Measurements from ENCODE around the gene TOM1L2. TPM values are rescaled to one million over a fixed set of nuclear protein-coding genes. Genes with fewer than 3 reads are reported as not detected.
A peak's percentile ranks its signal among the peaks of the same experiment; 100 is the strongest.
"Not testable (repeated sequence)": the region's sequence is repeated elsewhere in the genome, so short reads cannot be mapped to it uniquely, and the experiment has no call there.

Gene TOM1L2
- total and polyA plus RNA-seq, 2 experiments from 2014 or later: 46.4 to 145 TPM

GRCh38 chr17:17919169-17920107, 52.8 kb downstream of the TOM1L2 start:
- peaks cover 29% of the 10 kb centered on the region for H3K4me1 ChIP-seq (ENCODE audit: low read depth)
- no peaks in the 10 kb centered on the region for H3K9me3 ChIP-seq (ENCODE audit: low read depth)
- H3K4me3 ChIP-seq: no peak overlapping the region
- no peaks in the 10 kb centered on the region for H3K36me3 ChIP-seq
- no peak overlapping the region for H3K27ac ChIP-seq
- H3K27me3 ChIP-seq: peaks cover 4% of the 10 kb centered on the region
- TF ChIP-seq, protein P1, sequence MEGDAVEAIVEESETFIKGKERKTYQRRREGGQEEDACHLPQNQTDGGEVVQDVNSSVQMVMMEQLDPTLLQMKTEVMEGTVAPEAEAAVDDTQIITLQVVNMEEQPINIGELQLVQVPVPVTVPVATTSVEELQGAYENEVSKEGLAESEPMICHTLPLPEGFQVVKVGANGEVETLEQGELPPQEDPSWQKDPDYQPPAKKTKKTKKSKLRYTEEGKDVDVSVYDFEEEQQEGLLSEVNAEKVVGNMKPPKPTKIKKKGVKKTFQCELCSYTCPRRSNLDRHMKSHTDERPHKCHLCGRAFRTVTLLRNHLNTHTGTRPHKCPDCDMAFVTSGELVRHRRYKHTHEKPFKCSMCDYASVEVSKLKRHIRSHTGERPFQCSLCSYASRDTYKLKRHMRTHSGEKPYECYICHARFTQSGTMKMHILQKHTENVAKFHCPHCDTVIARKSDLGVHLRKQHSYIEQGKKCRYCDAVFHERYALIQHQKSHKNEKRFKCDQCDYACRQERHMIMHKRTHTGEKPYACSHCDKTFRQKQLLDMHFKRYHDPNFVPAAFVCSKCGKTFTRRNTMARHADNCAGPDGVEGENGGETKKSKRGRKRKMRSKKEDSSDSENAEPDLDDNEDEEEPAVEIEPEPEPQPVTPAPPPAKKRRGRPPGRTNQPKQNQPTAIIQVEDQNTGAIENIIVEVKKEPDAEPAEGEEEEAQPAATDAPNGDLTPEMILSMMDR (IDR thresholded peaks at IDR 0.05; ENCODE audit: low read depth, low read length): peak; percentile 84
- DNase-seq (ENCODE audit: low read depth in 1 of 2, low spot score in 1 of 2): peak; percentile 79 to 83

GRCh38 chr17:17917394-17917793, 54.8 kb downstream of the TOM1L2 start:
- Histone ChIP-seq H3K36me3 (no peaks in the 10 kb centered on the region), H3K4me1 (ENCODE audit: low read depth) (peaks cover 22% of the 10 kb centered on the region), H3K4me3 (no peak overlapping the region), H3K27ac (no peak overlapping the region), H3K27me3 (peaks cover 6% of the 10 kb centered on the region), H3K9me3 (ENCODE audit: low read depth) (no peaks in the 10 kb centered on the region)
- DNase-seq (ENCODE audit: low read depth in 1 of 2, low spot score in 1 of 2): no peak
- TF ChIP-seq, protein P1 (IDR thresholded peaks at IDR 0.05; ENCODE audit: low read depth, low read length): no peak

GRCh38 chr17:17915183-17915582, 57.0 kb downstream of the TOM1L2 start:
- TF ChIP-seq, protein P1 (IDR thresholded peaks at IDR 0.05; ENCODE audit: low read depth, low read length): no peak
- no peak for DNase-seq (ENCODE audit: low read depth in 1 of 2, low spot score in 1 of 2)

DNA sequence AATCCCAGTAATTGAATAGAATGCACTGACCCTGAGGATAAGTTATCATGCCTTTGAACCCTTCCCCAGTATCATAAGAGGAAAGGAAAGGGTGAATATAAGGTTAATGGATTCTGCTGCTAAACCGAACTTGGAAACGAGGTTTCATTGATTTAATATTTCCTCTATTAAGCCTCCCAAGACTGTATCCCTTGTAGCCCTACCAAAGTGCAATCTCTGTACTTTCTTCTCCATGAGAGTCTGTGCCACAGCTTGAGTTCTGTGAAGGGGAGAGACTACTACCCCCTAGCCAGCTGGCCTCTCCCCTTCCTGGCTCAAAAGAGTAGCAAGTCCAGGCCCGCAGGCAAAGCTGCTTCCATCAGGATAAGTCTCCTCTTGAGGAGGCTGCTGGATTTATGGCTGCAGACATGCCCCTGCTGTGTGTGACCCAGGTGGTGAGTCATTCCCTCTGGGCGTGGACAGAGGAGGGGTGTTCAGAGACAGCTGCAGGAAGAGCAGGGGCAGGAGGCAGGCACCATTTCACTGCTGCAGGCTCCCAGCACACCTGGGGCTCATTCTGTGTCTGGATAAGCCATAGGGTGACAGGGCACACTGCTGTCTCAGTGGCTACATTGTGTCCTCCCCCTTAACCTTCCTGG, 58.4 kb downstream of the TOM1L2 start:
- no peak overlapping the region for H3K4me3 ChIP-seq
- peaks cover 13% of the 10 kb centered on the region for H3K4me1 ChIP-seq (ENCODE audit: low read depth)
- TF ChIP-seq, protein P1 (IDR thresholded peaks at IDR 0.05; ENCODE audit: low read depth, low read length): no peak
- peak in 1 of 2 donors; percentile 79 for DNase-seq (ENCODE audit: low read depth in 1 of 2, low spot score in 1 of 2)
- H3K36me3 ChIP-seq: no peaks in the 10 kb centered on the region
- H3K9me3 ChIP-seq (ENCODE audit: low read depth): no peaks in the 10 kb centered on the region
- H3K27me3 ChIP-seq: peaks cover 9% of the 10 kb centered on the region
- no peak overlapping the region for H3K27ac ChIP-seq

More at GRCh38 chr17:17915183-17915582, 57.0 kb downstream of the TOM1L2 start:
- Histone ChIP-seq H3K4me3 (no peak overlapping the region), H3K9me3 (ENCODE audit: low read depth) (no peaks in the 10 kb centered on the region), H3K4me1 (ENCODE audit: low read depth) (peaks cover 13% of the 10 kb centered on the region), H3K27me3 (peaks cover 6% of the 10 kb centered on the region), H3K36me3 (no peaks in the 10 kb centered on the region), H3K27ac (no peak overlapping the region)

- Histone ChIP-seq H3K4me1 (ENCODE audit: low read depth) (peaks cover 13% of the 10 kb centered on the region), H3K27me3 (peaks cover 15% of the 10 kb centered on the region)
- H3K36me3 ChIP-seq; H3K9me3 ChIP-seq (ENCODE audit: low read depth); DNase-seq (ENCODE audit: low read depth in 1 of 2, low spot score in 1 of 2); H3K4me3 ChIP-seq; H3K27ac ChIP-seq: not testable (repeated sequence)
Measured at GRCh38 chr17:17912336-17912735, 59.9 kb downstream of the TOM1L2 start.

Measured in cardiac muscle cell (in vitro differentiated cells and primary cell).